Activated CD4-positive, CD25-positive, alpha-beta regulatory T cell treated with anti-CD3 and anti-CD28 coated beads, Interleukin-2, amount 50 U/mL, for 24 hours (primary cell): ENCODE data around the gene OTOP3.
"Not testable (repeated sequence)": the region's sequence is repeated elsewhere in the genome, so short reads cannot be mapped to it uniquely, and the experiment has no call there.

Experiments used
- ATAC-seq, 2 donors: fragments of 150-1000 bp; cut with Tn5 transposase; one replicate each; pipeline ENCODE4 v1.10.0; 2021; ENCODE audit warnings: mild to moderate bottlenecking in 1 of 2, moderate library complexity in 1 of 2

Gene OTOP3

GRCh38 chr17:74935585-74936469, at the start of gene OTOP3:
Gene OTOP3 (plus strand): TSS chr17:74935898. CDS start chr17:74935922, 24 bp downstream.
- ATAC-seq: no peak

GRCh38 chr17:74888469-74888868, 47.2 kb upstream of the OTOP3 start:
- ATAC-seq: no peak

GRCh38 chr17:74890554-74890953, 45.1 kb upstream of the OTOP3 start:
- no peak for ATAC-seq

GRCh38 chr17:74892013-74892841, 43.5 kb upstream of the OTOP3 start:
- ATAC-seq: no peak

- ATAC-seq: peak in 1 of 2 donors; percentile 33
Measured at GRCh38 chr17:74892974-74893911, 42.5 kb upstream of the OTOP3 start, which contains the start of gene FADS6. Gene FADS6 (minus strand): TSS chr17:74893633. CDS start chr17:74893595, 38 bp downstream.

- no peak for ATAC-seq
Measured at GRCh38 chr17:74893936-74894671, 41.6 kb upstream of the OTOP3 start.

- no peak for ATAC-seq
Measured at GRCh38 chr17:74898376-74898946, 37.2 kb upstream of the OTOP3 start.

GRCh38 chr17:74900208-74900607, 35.5 kb upstream of the OTOP3 start:
- ATAC-seq: no peak

- ATAC-seq: no peak
Measured at GRCh38 chr17:74901353-74902135, 34.2 kb upstream of the OTOP3 start.

GRCh38 chr17:74903034-74903433, 32.7 kb upstream of the OTOP3 start:
- ATAC-seq: no peak

- no peak for ATAC-seq
Measured at GRCh38 chr17:74903671-74904070, 32.0 kb upstream of the OTOP3 start.

- no peak for ATAC-seq
Measured at GRCh38 chr17:74904687-74905409, 30.9 kb upstream of the OTOP3 start.

GRCh38 chr17:74906214-74906793, 29.4 kb upstream of the OTOP3 start:
- not testable (repeated sequence) for ATAC-seq

GRCh38 chr17:74907012-74907411, 28.7 kb upstream of the OTOP3 start:
- ATAC-seq: no peak

GRCh38 chr17:74909097-74909496, 26.6 kb upstream of the OTOP3 start:
- not testable (repeated sequence) for ATAC-seq

GRCh38 chr17:74911423-74911822, 24.3 kb upstream of the OTOP3 start:
- not testable (repeated sequence) for ATAC-seq

GRCh38 chr17:74916136-74916850, 19.4 kb upstream of the OTOP3 start:
- ATAC-seq: no peak

- ATAC-seq: no peak
Measured at GRCh38 chr17:74916851-74917199, 18.9 kb upstream of the OTOP3 start.

GRCh38 chr17:74917430-74917829, 18.3 kb upstream of the OTOP3 start:
- ATAC-seq: no peak
